Stimulated activated CD4-positive, alpha-beta T cell treated with anti-CD3 and anti-CD28 coated beads, TNF-alpha, amount 100 ng/mL, for 48 hours (primary cell): ENCODE measurements around the gene GNB4.

Experiments used
- DNase-seq, 3 donors: peaks; one replicate each; pipeline ENCODE4 v3.0.0-alpha.2; 2020; ENCODE audit warnings: low read depth in 3 of 3

GNB4 gene

GRCh38 chr3:179436517-179436916 is 14.8 kb downstream of the GNB4 start:
- DNase-seq: no peak

GRCh38 chr3:179432451-179432850 is 18.8 kb downstream of the GNB4 start:
- DNase-seq: no peak

- DNase-seq: no peak
These were observed 19.2 kb downstream of the GNB4 start for GRCh38 chr3:179432021-179432420.

DNA sequence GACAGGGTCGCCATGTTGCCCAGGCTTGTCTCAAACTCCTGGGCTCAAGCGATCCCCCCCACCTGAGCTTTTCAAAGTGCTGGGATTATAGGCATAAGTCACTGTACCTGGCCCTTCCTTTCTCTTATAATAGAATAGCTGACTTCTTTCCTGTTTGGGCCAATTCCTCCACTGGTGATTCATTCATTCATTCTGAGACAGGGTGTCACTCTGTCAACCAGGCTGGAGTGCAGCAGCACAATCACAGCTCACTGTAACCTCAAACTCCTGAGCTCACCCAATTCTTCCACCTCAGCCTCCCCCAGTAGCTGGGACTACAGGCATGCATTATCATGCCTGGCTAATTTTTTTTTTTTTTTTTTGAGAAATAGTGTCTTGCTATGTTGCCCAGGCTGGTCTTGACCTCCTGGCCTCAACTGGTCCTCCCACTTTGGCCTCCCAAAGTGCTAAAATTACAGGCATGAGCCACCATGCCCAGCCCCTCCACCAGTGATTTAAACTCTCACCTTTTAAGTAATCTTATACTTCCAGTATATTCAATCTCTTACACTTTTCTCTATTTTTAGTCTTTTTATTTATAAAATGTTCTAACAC is 20.9 kb downstream of the GNB4 start:
- no peak for DNase-seq

GRCh38 chr3:179428876-179429548 is 22.3 kb downstream of the GNB4 start:
- no peak for DNase-seq

- DNase-seq: no peak
These were observed 26.2 kb downstream of the GNB4 start for GRCh38 chr3:179425075-179425474.

DNA sequence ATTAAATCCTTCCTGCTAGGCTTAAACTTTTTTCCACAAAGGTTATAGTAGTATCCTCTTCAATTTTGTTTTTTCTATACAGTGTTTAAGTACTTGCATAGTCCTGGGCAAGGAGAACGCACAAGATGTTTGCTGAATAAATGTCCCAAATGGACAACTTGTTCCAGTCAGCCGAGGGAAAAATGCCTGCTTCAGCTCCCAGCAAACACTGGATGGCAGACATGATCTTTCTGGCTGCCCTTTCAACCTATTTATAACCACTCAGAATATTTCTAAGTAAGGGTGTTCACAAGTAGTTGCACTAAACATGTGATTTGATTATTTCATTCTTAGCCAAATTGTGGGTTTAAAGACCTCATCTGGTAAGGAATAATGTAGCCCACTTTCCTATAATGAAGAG is 29.8 kb downstream of the GNB4 start:
- no peak for DNase-seq

DNA sequence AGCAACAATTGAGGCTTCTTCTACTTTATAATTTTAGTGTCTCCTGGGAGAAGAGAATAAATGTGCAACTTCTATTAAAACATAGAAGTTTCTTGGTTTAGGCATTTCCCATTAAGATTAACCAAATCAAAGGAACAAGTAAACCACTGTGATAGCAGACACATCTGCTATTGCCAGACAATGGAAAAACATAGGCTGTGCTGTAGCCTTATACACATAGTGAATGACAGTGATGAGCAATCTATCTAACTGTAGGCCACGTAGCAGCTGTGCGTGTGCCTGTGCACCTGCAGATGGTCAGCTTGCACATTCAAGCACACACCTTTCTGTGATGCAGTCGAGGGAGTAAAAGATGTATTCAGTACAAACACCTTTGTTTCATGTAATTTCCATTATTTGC is 32.7 kb downstream of the GNB4 start:
- no peak for DNase-seq

DNA sequence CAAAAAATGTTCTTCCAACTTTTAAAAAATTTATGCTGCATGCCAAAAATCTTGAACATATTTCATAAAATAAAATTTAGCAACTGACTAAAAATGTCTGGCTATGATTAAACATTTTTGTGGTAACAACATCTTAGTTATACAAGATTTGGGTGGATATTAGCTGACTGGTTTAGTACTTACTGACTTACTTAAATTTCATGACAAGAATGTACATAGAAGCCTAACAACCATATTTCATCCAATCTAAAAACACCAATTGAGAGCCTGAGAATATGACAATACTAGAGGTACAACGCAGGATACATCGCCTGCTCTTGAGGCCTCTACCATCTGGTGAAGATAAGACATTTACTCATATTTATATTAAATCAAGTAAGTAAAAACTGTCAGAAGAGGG is 34.6 kb downstream of the GNB4 start:
- no peak for DNase-seq

DNA sequence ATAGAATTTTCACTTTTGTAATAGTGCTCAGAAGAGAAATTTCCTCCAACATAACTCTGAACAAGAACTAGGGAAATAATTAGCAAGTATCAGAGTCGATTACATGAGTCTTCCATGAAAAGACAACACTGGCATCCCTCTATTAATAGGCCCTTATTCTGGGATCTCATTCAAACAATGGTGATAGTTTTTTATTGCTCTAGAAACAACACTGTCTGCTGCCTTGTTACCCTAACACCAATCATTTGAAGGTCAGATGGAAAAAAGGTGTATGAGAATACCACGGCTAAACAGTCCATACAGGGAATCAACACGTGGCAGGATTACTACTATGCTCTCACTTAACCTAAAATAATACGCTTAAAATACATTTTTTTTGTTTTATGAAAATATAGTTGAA is 35.9 kb downstream of the GNB4 start:
- no peak for DNase-seq

DNA sequence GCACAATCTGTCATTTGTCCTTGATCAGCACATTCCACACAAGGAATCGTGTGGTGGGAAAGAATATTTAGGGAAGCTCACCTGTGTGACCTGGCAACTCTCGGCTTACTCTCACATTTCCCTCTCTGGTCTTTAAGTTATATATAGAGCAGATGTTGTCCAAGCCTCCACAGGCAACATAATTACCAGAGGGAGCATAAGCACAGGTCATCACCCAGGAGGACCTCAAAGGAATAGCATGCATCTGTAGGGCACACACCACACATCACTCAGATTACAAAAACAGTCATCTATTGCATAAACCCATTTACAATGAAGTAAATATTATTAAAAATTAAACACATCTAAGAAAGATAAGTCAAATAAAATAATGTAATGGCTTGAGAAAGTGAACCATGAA is 36.5 kb downstream of the GNB4 start:
- no peak for DNase-seq

DNA sequence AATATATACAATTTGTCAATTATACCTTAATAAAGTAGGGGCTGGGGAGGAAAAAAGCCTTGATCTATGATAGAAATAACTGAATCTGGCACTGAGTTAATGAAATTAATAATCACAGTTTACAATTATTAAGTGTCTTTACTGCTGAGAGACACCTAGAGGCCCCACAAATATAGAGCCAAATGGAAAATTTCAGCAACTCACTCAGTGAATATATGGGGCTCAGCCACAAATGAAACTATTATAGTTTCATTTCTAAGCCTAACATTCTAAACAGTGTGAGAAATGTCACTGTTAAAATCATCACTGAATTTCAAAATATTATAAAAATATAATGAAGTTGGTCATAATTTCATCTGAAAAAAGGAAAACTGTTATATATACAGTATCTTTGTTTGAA is 40.3 kb downstream of the GNB4 start:
- no peak for DNase-seq

GRCh38 chr3:179410331-179410730 is 40.9 kb downstream of the GNB4 start:
- DNase-seq: no peak

- no peak for DNase-seq
These were observed 47.0 kb downstream of the GNB4 start for GRCh38 chr3:179404307-179404706.

- no peak for DNase-seq
These were observed 48.3 kb downstream of the GNB4 start for GRCh38 chr3:179402963-179403362.

- DNase-seq: no peak
These were observed 49.7 kb downstream of the GNB4 start for GRCh38 chr3:179401561-179401960.

DNA sequence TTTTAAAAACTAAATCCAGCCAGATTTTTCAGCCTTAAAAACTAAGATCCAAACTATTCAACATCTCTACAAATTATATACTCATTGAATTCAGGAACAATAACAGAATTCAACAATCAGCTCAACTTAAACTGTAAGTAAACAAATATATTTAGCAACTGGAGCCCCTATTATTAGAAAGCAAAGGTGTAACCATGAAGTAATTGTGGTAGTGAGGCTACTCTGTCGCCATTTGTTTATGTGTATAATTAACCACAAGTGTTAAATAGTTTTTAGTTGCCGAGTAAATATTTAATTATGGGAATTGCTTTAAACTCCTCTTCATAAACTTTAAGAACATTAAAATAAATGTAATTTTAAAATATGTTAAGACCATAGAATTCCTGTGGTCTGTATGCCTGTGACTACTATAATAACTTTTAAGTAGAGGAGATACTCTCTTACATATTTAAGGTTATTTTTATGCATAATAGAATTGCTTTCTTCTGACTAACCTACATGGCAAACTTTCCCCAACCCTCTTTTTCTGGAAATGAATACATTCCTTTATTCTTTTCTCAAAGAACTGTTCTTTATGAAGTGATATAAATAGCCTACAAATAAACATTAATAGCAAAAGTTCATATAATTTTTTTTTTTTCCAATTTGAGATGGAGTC is 52.6 kb downstream of the GNB4 start:
- no peak for DNase-seq

DNA sequence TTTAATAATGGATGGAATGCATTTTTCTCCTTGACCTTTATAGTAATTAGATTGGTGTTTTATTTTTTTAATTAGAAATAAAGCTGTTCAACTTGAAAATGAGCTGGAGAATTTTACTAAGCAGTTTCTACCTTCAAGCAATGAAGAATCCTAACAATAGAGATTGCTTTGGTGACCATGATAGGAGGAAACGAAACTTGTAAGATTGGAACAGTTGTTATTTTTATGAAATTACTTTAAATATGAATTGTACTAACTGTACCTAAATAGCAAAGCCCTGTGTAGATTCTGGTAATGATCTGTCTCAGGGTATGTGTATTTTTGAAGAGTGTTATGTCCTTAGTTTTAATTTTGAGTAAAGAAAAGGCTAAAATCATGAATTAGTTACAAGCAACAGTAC is 59.4 kb downstream of the GNB4 start:
- DNase-seq: no peak

DNA sequence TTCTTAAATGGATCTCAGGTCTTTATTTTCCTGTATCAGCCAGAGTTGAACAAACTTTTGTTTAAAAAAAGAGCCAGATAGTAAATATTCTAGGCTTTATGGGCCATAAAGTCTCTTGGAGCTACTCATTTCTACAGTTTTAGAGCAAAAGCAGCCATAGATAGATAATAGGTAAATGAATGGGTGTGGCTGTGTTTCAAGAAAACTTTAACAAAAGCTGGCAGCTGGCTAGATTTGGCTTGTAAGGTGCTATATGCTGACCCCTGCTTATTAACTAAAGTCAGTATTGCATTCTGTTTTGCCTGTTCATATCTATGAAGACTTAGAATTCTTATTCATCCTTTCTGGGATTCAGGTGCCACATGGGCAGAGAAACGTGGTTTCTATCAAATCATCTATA is 74.8 kb downstream of the GNB4 start:
- DNase-seq: no peak

- no peak for DNase-seq
These were observed 75.9 kb downstream of the GNB4 start for GRCh38 chr3:179375091-179375999.

DNA sequence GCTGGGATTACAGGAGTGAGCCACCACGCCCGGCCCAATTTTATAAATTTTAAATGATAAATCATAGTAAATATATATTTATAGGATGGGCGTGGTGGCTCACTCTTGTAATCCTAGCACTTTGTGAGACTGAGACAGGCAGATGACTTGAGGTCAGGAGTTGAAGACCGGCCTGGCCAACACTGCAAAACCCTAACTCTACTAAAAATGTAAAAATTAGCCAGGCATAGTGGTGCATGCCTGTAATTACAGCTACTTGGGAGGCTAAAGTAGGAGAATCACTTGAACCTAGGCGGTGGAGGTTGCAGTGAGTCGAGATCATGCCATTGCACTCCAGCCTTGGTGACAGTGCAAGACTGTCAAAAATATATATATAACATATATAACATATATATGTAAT is 77.3 kb downstream of the GNB4 start:
- DNase-seq: no peak

- no peak for DNase-seq
These were observed 81.6 kb downstream of the GNB4 start for GRCh38 chr3:179369621-179370020.
